Mesenteric fat pad (tissue), 1 donor: ENCODE results near the gene ZWILCH. TPM values are rescaled to one million over a fixed set of nuclear protein-coding genes. Genes with fewer than 3 reads are reported as not detected.
A peak's percentile ranks its signal among the peaks of the same experiment; 100 is the strongest.

Source experiments
- DNase-seq: peaks from one replicate; pipeline ENCODE4 v3.0.0-alpha.2; 2020; ENCODE audit warnings: low spot score
- total RNA-seq: library from RNA; stranded (reverse); fragmentation: NEBNext Ultra II Directional; extraction: Animal tissue kit (Norgen Biotek cat#: 25700); gene quantifications from one replicate; pipeline ENCODE4 v1.2.1, GENCODE V29; 2021
- donor health status: DM: yes; HTN: yes; CAD: no.

The ZWILCH gene
- total RNA-seq, 1 donor from 2014 or later, result 4.4 TPM

GRCh38 chr15:66535056-66535455, 29.9 kb downstream of the ZWILCH start:
- no peak for DNase-seq

GRCh38 chr15:66542896-66543295, 37.8 kb downstream of the ZWILCH start:
- DNase-seq, result no peak

- no peak for DNase-seq
Measured at GRCh38 chr15:66545255-66545654, 40.1 kb downstream of the ZWILCH start.

GRCh38 chr15:66555685-66556084, 50.6 kb downstream of the ZWILCH start:
- DNase-seq, result no peak

GRCh38 chr15:66558271-66558670, 53.1 kb downstream of the ZWILCH start:
- peak; percentile 24 for DNase-seq

GRCh38 chr15:66560856-66561525, 55.9 kb downstream of the ZWILCH start:
- DNase-seq, result peak; percentile 79

- DNase-seq, result no peak
Measured at GRCh38 chr15:66563126-66563525, 58.0 kb downstream of the ZWILCH start.

GRCh38 chr15:66563566-66564110, 58.5 kb downstream of the ZWILCH start:
- peak; percentile 80 for DNase-seq

GRCh38 chr15:66564136-66565041, 59.3 kb downstream of the ZWILCH start:
- DNase-seq, result peak; percentile 81

- DNase-seq, result peak; percentile 75
Measured at GRCh38 chr15:66565141-66565641, 60.1 kb downstream of the ZWILCH start.

- no peak for DNase-seq
Measured at GRCh38 chr15:66565741-66566144, 60.6 kb downstream of the ZWILCH start, which contains the start of gene LCTL. LCTL (minus strand) TSS chr15:66565998; CDS start chr15:66565365, 633 bp downstream.

GRCh38 chr15:66566963-66567531, 61.9 kb downstream of the ZWILCH start:
- DNase-seq, result peak; percentile 87

GRCh38 chr15:66567897-66568296, 62.8 kb downstream of the ZWILCH start:
- peak; percentile 20 for DNase-seq

GRCh38 chr15:66569461-66570137, 64.5 kb downstream of the ZWILCH start:
- DNase-seq, result peak; percentile 73

GRCh38 chr15:66570327-66570726, 65.2 kb downstream of the ZWILCH start:
- DNase-seq, result peak; percentile 51

- DNase-seq, result peak; percentile 35
Measured at GRCh38 chr15:66570842-66571478, 65.8 kb downstream of the ZWILCH start.

- no peak for DNase-seq
Measured at GRCh38 chr15:66572146-66572545, 67.0 kb downstream of the ZWILCH start.

GRCh38 chr15:66573348-66573718, 68.2 kb downstream of the ZWILCH start:
- no peak for DNase-seq

GRCh38 chr15:66573719-66574595, 68.8 kb downstream of the ZWILCH start:
- no peak for DNase-seq
